GM19397 (cell line): ENCODE measurements around the gene CABP4.
A peak's percentile ranks its signal among the peaks of the same experiment; 100 is the strongest.

Source experiments
- ATAC-seq: cut with Tn5 transposase; IDR thresholded peaks from one replicate; pipeline ENCODE4 v1.9.1; 2021; ENCODE audit warnings: mild to moderate bottlenecking, moderate library complexity; ENCODE audit not compliant: unreplicated experiment

The CABP4 gene

GRCh38 chr11:67435031-67435726, 20.0 kb upstream of the CABP4 start:
- ATAC-seq, result no peak

- no peak for ATAC-seq
These were observed 19.3 kb upstream of the CABP4 start for GRCh38 chr11:67435727-67436458.

- ATAC-seq, result no peak
These were observed 18.6 kb upstream of the CABP4 start for GRCh38 chr11:67436459-67437081.

- ATAC-seq, result peak; percentile 40
These were observed 17.9 kb upstream of the CABP4 start, which contains the start of gene PTPRCAP for GRCh38 chr11:67437082-67437808. Gene PTPRCAP, minus strand, starts transcription at chr11:67437682. Its CDS starts 63 bp downstream, at chr11:67437619.

- no peak for ATAC-seq
These were observed 17.4 kb upstream of the CABP4 start for GRCh38 chr11:67437809-67438157.

GRCh38 chr11:67438158-67438902, 16.8 kb upstream of the CABP4 start:
- no peak for ATAC-seq

GRCh38 chr11:67439321-67440228, 15.6 kb upstream of the CABP4 start:
- no peak for ATAC-seq

GRCh38 chr11:67440229-67441097, 14.7 kb upstream of the CABP4 start:
- no peak for ATAC-seq

GRCh38 chr11:67441098-67441563, 14.0 kb upstream of the CABP4 start:
- no peak for ATAC-seq

- ATAC-seq, result no peak
These were observed 13.3 kb upstream of the CABP4 start for GRCh38 chr11:67441731-67442351.

- no peak for ATAC-seq
These were observed 12.4 kb upstream of the CABP4 start for GRCh38 chr11:67442504-67443404.

GRCh38 chr11:67445515-67445914, 9.6 kb upstream of the CABP4 start:
- no peak for ATAC-seq

GRCh38 chr11:67448220-67448609, 6.9 kb upstream of the CABP4 start:
- ATAC-seq, result no peak

GRCh38 chr11:67449116-67449844, 5.9 kb upstream of the CABP4 start:
- ATAC-seq, result no peak

- ATAC-seq, result no peak
These were observed 4.1 kb upstream of the CABP4 start for GRCh38 chr11:67450796-67451657.

GRCh38 chr11:67451658-67451976, 3.5 kb upstream of the CABP4 start:
- ATAC-seq, result no peak
